A549 treated with Hydrocortisone at 1 μM for 4 hours (cell line): ENCODE data around the gene COPG1. TPM values are rescaled to one million over a fixed set of nuclear protein-coding genes. Genes with fewer than 3 reads are reported as not detected.

Experiments used
- total RNA-seq: library from RNA; stranded (reverse); fragments of 200-300 nt; extraction: Qiagen RNA extraction; gene quantifications from 5 replicates; pipeline ENCODE4 v1.2.3, GENCODE V29; 2022

Gene COPG1, protein sequence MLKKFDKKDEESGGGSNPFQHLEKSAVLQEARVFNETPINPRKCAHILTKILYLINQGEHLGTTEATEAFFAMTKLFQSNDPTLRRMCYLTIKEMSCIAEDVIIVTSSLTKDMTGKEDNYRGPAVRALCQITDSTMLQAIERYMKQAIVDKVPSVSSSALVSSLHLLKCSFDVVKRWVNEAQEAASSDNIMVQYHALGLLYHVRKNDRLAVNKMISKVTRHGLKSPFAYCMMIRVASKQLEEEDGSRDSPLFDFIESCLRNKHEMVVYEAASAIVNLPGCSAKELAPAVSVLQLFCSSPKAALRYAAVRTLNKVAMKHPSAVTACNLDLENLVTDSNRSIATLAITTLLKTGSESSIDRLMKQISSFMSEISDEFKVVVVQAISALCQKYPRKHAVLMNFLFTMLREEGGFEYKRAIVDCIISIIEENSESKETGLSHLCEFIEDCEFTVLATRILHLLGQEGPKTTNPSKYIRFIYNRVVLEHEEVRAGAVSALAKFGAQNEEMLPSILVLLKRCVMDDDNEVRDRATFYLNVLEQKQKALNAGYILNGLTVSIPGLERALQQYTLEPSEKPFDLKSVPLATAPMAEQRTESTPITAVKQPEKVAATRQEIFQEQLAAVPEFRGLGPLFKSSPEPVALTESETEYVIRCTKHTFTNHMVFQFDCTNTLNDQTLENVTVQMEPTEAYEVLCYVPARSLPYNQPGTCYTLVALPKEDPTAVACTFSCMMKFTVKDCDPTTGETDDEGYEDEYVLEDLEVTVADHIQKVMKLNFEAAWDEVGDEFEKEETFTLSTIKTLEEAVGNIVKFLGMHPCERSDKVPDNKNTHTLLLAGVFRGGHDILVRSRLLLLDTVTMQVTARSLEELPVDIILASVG
- total RNA-seq = 68.6 to 96.1 TPM (median 75.6 TPM) in 5 replicates

DNA sequence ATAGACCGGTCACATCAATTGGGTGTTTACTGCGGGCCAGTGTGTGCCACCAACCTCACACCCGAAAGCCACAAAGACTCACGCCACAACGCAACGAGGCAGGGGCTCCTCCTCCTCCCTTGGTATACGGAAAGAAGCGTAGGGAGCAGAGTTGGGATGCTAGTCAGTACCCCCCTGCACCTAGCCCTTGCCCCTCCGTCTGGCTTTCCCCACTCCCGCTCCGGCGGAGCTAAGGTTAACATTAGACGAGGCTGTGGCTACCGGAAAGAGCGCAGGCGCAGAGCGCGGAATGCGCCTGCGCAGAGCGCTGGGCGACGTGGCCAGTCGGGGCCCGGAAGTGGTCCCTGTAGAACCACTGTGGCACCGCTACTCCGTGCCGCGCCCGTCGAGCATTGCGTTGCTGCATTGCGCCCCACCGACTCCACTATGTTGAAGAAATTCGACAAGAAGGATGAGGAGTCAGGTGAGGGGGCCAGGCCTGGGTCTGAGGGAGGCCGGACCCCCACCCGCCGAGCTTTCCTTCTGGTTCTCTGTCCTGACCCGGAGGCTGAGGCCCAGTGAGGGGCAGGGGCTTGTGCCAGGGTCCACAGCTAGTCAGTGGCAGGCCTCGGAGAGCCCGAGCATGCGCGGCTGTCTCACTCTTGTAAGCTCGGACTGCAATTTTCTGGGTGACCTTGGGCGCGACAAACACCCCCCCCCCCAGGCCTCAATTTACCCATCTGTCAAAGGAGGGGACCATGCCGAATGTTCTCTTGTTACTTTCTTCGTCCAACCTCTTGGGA lies at the start of gene COPG1:
Gene COPG1 (plus strand): TSS at position 323 of the 782 bp plus-strand sequence. CDS start 104 bp downstream, at position 427.

DNA sequence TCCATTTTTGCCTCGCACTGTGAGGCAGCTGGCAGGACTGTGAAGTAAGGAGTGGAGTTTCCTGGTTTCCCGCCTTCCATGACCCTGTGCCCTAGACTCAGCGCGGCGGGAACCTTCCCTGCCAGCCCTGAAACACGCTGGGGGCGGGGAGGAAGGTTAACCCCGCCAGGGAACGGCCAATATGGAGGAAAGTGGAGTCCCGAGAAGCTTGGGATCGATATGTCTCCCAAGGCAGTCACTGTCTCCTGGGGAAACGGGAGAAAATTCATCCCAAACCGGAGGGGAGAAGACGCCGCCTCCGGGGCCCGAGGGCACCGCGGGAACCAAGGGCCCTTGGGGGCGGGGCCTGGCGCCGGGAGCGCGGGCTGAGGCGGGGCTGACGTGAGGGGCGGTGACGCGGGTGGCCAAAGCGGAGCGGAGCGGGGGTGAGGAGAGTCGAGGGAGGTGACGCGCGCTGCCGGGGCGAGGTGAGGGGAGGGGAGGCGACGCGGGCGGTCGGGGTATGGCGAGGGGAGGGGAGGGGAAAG lies 29.1 kb downstream of the COPG1 start, which contains the start of gene HMCES:
Gene HMCES (plus strand): TSS at position 432 of the 527 bp plus-strand sequence. CDS start 863 bp downstream, outside the sequence.

Other genes with a start within 250 kb of the COPG1 start
- 0.03 TPM in 1 of 5 replicates, not detected in the others for gene EFCC1, start 248.3 kb upstream of the COPG1 start, total RNA-seq
- gene GP9, start 188.8 kb upstream of the COPG1 start, total RNA-seq = not detected in 5 replicates
- gene RAB43, start 127.8 kb upstream of the COPG1 start, total RNA-seq = 3.2 to 5.8 TPM (median 4.4 TPM) in 5 replicates
- 21.0 to 22.9 TPM (median 21.7 TPM) in 5 replicates for gene ISY1, start 88.5 kb upstream of the COPG1 start, total RNA-seq
- 341 to 385 TPM (median 346 TPM) in 5 replicates for gene CNBP, start 65.7 kb upstream of the COPG1 start, total RNA-seq
- gene HMCES, start 29.3 kb downstream of the COPG1 start, total RNA-seq = 39.6 to 46.2 TPM (median 44.3 TPM) in 5 replicates
- gene EFCAB12, start 179.0 kb downstream of the COPG1 start, total RNA-seq = 0.68 to 1.2 TPM (median 1.0 TPM) in 5 replicates
- gene MBD4, start 190.3 kb downstream of the COPG1 start, total RNA-seq = 16.1 to 23.2 TPM (median 18.5 TPM) in 5 replicates
- 11.4 to 13.1 TPM (median 12.3 TPM) in 5 replicates for gene IFT122, start 190.6 kb downstream of the COPG1 start, total RNA-seq